ENCODE data around the gene SNAPC1. TPM values are rescaled to one million over a fixed set of nuclear protein-coding genes. Genes with fewer than 3 reads are reported as not detected.

Gene SNAPC1
- total and polyA plus RNA-seq, 2 of the 13 experiments (the other 11 are each of a cell fraction or from before 2014, with no cell fraction given), result 2.6 to 8.5 TPM

GRCh38 chr14:61802010-61802568 is 39.9 kb downstream of the SNAPC1 start:
- in situ Hi-C loops (cut with HindIII; ENCODE audit: extremely low pct_ligation_motif_present, low pct_unique_long_range_greater_than_20kb) (no loop called here), intact Hi-C loops (cut with micrococcal nuclease; ENCODE audit: unreplicated experiment) (no loop called here)
- Histone ChIP-seq H3K27me3 (ENCODE audit: control insufficient read depth in 1 of 2, insufficient read depth in 2 of 2, low read length in 2 of 2) (no peaks in the 10 kb centered on the region), H3K9ac (ENCODE audit: insufficient read depth, low read depth, low read length) (no peak overlapping the region), H3K4me2 (ENCODE audit: low read depth, low read length) (no peak overlapping the region), H3K36me3 (replicated peaks in 1 of 2; ENCODE audit: control insufficient read depth in 1 of 2, insufficient read depth in 2 of 2, low read length in 2 of 2) (no peaks in the 10 kb centered on the region), H3K79me2 (ENCODE audit: insufficient read depth, low read length) (no peaks in the 10 kb centered on the region), H4K20me1 (ENCODE audit: insufficient read depth, low read length) (no peaks in the 10 kb centered on the region), H3K27ac (ENCODE audit: extremely low read length, insufficient read depth, low read length) (no peak overlapping the region), H2AFZ (ENCODE audit: low read length) (no peak overlapping the region), H3K4me1 (ENCODE audit: insufficient read depth, low read length) (peaks cover 8% of the 10 kb centered on the region), H3K9me3 (ENCODE audit: low read length) (no peaks in the 10 kb centered on the region), H3K4me3 (replicated peaks in 1 of 3; ENCODE audit: insufficient read depth in 1 of 3, low read depth in 2 of 3, low read length in 3 of 3) (no peak overlapping the region)
- no TSS peak for BruUV-seq (replicated peaks)
- no peak for ATAC-seq
- 0% methylated on average over 2 of the region's 2 CpGs for WGBS (ENCODE audit: low lambda C conversion rate)
- FAIRE-seq, result no peak
- no peak for DNase-seq (ENCODE audit: low spot score)
- POLR2A ChIA-PET, result no interaction called here
- CTCF ChIA-PET (ENCODE audit: low intra/inter-chr PET ratio, low total read pairs), result no interaction called here
- TF ChIP-seq, protein P1, sequence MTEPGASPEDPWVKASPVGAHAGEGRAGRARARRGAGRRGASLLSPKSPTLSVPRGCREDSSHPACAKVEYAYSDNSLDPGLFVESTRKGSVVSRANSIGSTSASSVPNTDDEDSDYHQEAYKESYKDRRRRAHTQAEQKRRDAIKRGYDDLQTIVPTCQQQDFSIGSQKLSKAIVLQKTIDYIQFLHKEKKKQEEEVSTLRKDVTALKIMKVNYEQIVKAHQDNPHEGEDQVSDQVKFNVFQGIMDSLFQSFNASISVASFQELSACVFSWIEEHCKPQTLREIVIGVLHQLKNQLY (CRISPR knock-in tag; IDR thresholded peaks at IDR 0.05), result no peak
- TF ChIP-seq FOXK1 (CRISPR knock-in tag; IDR thresholded peaks at IDR 0.05; ENCODE audit: borderline replicate concordance, low read depth), result no peak
- no peak for TF ChIP-seq SIN3B (IDR thresholded peaks at IDR 0.05; ENCODE audit: low read length)
- TF ChIP-seq, protein P2, sequence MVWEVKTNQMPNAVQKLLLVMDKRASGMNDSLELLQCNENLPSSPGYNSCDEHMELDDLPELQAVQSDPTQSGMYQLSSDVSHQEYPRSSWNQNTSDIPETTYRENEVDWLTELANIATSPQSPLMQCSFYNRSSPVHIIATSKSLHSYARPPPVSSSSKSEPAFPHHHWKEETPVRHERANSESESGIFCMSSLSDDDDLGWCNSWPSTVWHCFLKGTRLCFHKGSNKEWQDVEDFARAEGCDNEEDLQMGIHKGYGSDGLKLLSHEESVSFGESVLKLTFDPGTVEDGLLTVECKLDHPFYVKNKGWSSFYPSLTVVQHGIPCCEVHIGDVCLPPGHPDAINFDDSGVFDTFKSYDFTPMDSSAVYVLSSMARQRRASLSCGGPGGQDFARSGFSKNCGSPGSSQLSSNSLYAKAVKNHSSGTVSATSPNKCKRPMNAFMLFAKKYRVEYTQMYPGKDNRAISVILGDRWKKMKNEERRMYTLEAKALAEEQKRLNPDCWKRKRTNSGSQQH (CRISPR knock-in tag; IDR thresholded peaks at IDR 0.05; ENCODE audit: low read depth), result no peak
- no peak for TF ChIP-seq FOXA1 (IDR thresholded peaks at IDR 0.05)
- no peak for TF ChIP-seq FOXA1 (CRISPR knock-in tag; IDR thresholded peaks at IDR 0.05)
- TF ChIP-seq PAXIP1 (CRISPR knock-in tag; conservative IDR thresholded peaks at IDR 0.05), result no peak
- TF ChIP-seq MXD3 (CRISPR knock-in tag; IDR thresholded peaks at IDR 0.05), result no peak
- no peak for TF ChIP-seq ZSCAN9 (CRISPR knock-in tag; IDR thresholded peaks at IDR 0.05; ENCODE audit: borderline replicate concordance)
- no peak for TF ChIP-seq KLF12 (CRISPR knock-in tag; IDR thresholded peaks at IDR 0.05; ENCODE audit: borderline replicate concordance)
- TF ChIP-seq ZNF224 (CRISPR knock-in tag; IDR thresholded peaks at IDR 0.05), result no peak
- TF ChIP-seq NFIB (CRISPR knock-in tag; IDR thresholded peaks at IDR 0.05; ENCODE audit: borderline replicate concordance), result no peak
- TF ChIP-seq NFKB2 (CRISPR knock-in tag; IDR thresholded peaks at IDR 0.05; ENCODE audit: borderline replicate concordance), result no peak
- no peak for TF ChIP-seq MAZ (IDR thresholded peaks at IDR 0.05; ENCODE audit: borderline replicate concordance, low read depth, low read length)
- no peak for TF ChIP-seq MAZ (CRISPR knock-in tag; IDR thresholded peaks at IDR 0.05; ENCODE audit: low read depth)
- TF ChIP-seq ZNF75D (CRISPR knock-in tag; IDR thresholded peaks at IDR 0.05; ENCODE audit: borderline replicate concordance), result no peak
- TF ChIP-seq HNRNPH1 (optimal IDR thresholded peaks at IDR 0.05; ENCODE audit: low read depth, low read length), result no peak
- no peak for TF ChIP-seq PATZ1 (CRISPR knock-in tag; IDR thresholded peaks at IDR 0.05)
- TF ChIP-seq NRL (CRISPR knock-in tag; IDR thresholded peaks at IDR 0.05; ENCODE audit: borderline replicate concordance), result no peak
